ENCODE measurements around the gene SULT1C3.

Gene SULT1C3

DNA sequence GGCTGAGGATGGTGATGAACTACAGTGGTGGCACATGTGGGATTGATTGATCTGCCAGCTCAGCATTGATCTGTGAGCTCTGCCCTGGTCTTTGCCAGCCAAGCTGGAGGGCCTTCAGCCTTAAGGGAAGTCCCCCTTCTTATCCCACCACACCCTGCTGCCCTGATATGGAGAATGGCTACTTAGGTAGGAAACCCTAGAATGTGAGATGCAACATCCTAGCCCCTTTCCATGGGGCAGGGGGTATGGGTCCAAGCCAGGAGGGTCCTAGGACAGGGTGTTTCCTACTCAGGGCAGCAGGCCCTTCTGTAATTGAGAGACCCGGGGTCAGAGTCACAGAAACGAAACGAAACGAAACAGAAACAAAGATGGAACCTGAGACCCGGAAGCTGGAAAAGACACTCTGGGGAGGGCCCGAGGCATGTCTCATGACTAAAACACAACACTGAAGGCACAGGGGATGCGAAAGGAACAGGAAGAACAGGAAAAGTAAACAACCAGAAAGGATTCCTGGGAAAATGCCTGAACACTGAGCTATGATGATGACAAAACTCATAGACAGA lies 32.0 kb downstream of the SULT1C3 start:
- Histone ChIP-seq H4K20me1 (ENCODE audit: insufficient read depth, low read length) (no peaks in the 10 kb centered on the region), H3K4me1 (ENCODE audit: insufficient read depth, low read length, severe bottlenecking) (no peaks in the 10 kb centered on the region), H3K4me2 (ENCODE audit: low read length) (peak overlapping the region; percentile 33; the same call in 1 of the 2 replicates), H3K4me3 (ENCODE audit: low read depth, low read length, poor library complexity, severe bottlenecking) (no peak overlapping the region), H2AFZ (ENCODE audit: low read length) (no peak overlapping the region), H3F3A (ENCODE audit: insufficient read depth, low read length) (no peaks in the 10 kb centered on the region), H3K9me3 (ENCODE audit: low read length) (no peaks in the 10 kb centered on the region), H3K9ac (ENCODE audit: low read length) (no peak overlapping the region), H3K9me2 (ENCODE audit: low read depth, low read length) (no peaks in the 10 kb centered on the region), H3K27ac (ENCODE audit: low read depth, low read length, poor library complexity, severe bottlenecking) (no peak overlapping the region), H3K27me3 (ENCODE audit: insufficient read depth, low read length) (no peaks in the 10 kb centered on the region; the same call in 1 of the 2 replicates), H3K79me2 (ENCODE audit: insufficient read depth, low read length) (no peaks in the 10 kb centered on the region), H3K36me3 (ENCODE audit: insufficient read depth, low read length) (no peaks in the 10 kb centered on the region)
- no peak for TF ChIP-seq EZH2 (IDR thresholded peaks at IDR 0.05; ENCODE audit: borderline replicate concordance, low read length)
- TF ChIP-seq, protein P1, sequence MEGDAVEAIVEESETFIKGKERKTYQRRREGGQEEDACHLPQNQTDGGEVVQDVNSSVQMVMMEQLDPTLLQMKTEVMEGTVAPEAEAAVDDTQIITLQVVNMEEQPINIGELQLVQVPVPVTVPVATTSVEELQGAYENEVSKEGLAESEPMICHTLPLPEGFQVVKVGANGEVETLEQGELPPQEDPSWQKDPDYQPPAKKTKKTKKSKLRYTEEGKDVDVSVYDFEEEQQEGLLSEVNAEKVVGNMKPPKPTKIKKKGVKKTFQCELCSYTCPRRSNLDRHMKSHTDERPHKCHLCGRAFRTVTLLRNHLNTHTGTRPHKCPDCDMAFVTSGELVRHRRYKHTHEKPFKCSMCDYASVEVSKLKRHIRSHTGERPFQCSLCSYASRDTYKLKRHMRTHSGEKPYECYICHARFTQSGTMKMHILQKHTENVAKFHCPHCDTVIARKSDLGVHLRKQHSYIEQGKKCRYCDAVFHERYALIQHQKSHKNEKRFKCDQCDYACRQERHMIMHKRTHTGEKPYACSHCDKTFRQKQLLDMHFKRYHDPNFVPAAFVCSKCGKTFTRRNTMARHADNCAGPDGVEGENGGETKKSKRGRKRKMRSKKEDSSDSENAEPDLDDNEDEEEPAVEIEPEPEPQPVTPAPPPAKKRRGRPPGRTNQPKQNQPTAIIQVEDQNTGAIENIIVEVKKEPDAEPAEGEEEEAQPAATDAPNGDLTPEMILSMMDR (IDR thresholded peaks at IDR 0.05; ENCODE audit: low read length): no peak

DNA sequence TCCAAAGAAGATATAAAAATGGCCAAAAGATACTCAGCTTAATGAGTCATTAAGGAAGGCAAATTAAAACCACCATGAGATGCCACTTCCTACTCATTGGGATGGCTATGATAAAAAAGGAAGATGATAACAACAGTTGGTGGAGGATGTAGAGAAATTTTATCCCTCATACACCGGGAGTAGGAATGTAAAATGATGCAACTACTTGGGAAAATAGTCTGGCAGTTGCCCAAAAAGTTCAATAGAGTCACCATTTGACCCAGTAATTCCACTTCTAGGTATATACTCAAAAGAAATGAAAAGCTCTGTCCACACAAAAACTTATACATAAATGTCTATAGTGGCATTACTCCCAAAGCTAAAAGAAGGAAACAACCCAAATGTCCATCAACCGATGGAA lies 38.9 kb downstream of the SULT1C3 start:
- H3F3A ChIP-seq (ENCODE audit: insufficient read depth, low read length): no peaks in the 10 kb centered on the region

DNA sequence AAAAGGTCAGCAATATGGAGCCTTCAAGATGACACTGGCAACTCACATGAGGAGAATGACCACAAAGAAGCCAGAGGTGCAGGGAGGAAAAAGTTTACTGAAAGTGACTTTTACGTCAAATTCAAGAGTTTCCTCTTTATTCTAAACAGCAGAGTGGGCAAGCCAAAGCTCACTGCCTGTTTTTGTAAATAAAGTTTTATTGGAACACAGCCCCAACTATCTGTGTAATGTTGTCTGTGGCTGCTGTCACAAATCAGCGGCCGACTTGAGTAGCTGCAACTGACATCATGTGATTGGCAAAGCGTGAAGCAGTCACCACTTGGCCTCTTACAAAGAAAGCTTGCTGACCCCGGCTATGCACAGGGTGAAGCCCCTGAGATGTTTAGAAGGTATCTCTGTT lies 39.7 kb downstream of the SULT1C3 start:
- Histone ChIP-seq H3K9me2 (ENCODE audit: low read depth, low read length) (no peaks in the 10 kb centered on the region), H3K79me2 (ENCODE audit: insufficient read depth, low read length) (no peaks in the 10 kb centered on the region), H4K20me1 (ENCODE audit: insufficient read depth, low read length) (no peaks in the 10 kb centered on the region), H3K27me3 (ENCODE audit: insufficient read depth, low read length) (no peaks in the 10 kb centered on the region), H3F3A (ENCODE audit: insufficient read depth, low read length) (no peaks in the 10 kb centered on the region), H3K36me3 (ENCODE audit: insufficient read depth, low read length) (no peaks in the 10 kb centered on the region), H3K9me3 (ENCODE audit: low read length) (no peaks in the 10 kb centered on the region), H3K4me2 (ENCODE audit: low read length) (no peak overlapping the region), H3K4me1 (ENCODE audit: insufficient read depth, low read length, severe bottlenecking) (no peaks in the 10 kb centered on the region), H3K9ac (ENCODE audit: low read length) (no peak overlapping the region), H2AFZ (ENCODE audit: low read length) (no peak overlapping the region), H3K27ac (ENCODE audit: low read depth, low read length, poor library complexity, severe bottlenecking) (no peak overlapping the region), H3K4me3 (ENCODE audit: low read depth, low read length, poor library complexity, severe bottlenecking) (no peak overlapping the region)
- TF ChIP-seq, protein P1 (IDR thresholded peaks at IDR 0.05; ENCODE audit: low read length): no peak
- TF ChIP-seq EZH2 (IDR thresholded peaks at IDR 0.05; ENCODE audit: borderline replicate concordance, low read length): no peak

More for the DNA sequence above, 38.9 kb downstream of the SULT1C3 start:
- Histone ChIP-seq H3K4me1 (ENCODE audit: insufficient read depth, low read length, severe bottlenecking) (no peaks in the 10 kb centered on the region), H3K9ac (ENCODE audit: low read length) (no peak overlapping the region), H3K4me2 (ENCODE audit: low read length) (no peak overlapping the region), H3K9me2 (ENCODE audit: low read depth, low read length) (no peaks in the 10 kb centered on the region), H3K9me3 (ENCODE audit: low read length) (no peaks in the 10 kb centered on the region), H2AFZ (ENCODE audit: low read length) (no peak overlapping the region), H3K27me3 (ENCODE audit: insufficient read depth, low read length) (no peaks in the 10 kb centered on the region), H3K79me2 (ENCODE audit: insufficient read depth, low read length) (no peaks in the 10 kb centered on the region), H3K36me3 (ENCODE audit: insufficient read depth, low read length) (no peaks in the 10 kb centered on the region), H3K4me3 (ENCODE audit: low read depth, low read length, poor library complexity, severe bottlenecking) (no peak overlapping the region), H4K20me1 (ENCODE audit: insufficient read depth, low read length) (no peaks in the 10 kb centered on the region), H3K27ac (ENCODE audit: low read depth, low read length, poor library complexity, severe bottlenecking) (no peak overlapping the region)
- TF ChIP-seq, protein P1 (IDR thresholded peaks at IDR 0.05; ENCODE audit: low read length): no peak
- TF ChIP-seq EZH2 (IDR thresholded peaks at IDR 0.05; ENCODE audit: borderline replicate concordance, low read length): no peak
